CD4-positive, alpha-beta T cell treated with Interleukin-21 for 1 hour (primary cell): Measurements from ENCODE around the gene RXYLT1.
"Not testable (repeated sequence)": the region's sequence is repeated elsewhere in the genome, so short reads cannot be mapped to it uniquely, and the experiment has no call there.

Experiments used
- DNase-seq: peaks from one replicate; pipeline ENCODE4 v3.0.0-alpha.2; 2020

Gene RXYLT1

GRCh38 chr12:63805704-63806672, 26.3 kb downstream of the RXYLT1 start:
- DNase-seq, result no peak

DNA sequence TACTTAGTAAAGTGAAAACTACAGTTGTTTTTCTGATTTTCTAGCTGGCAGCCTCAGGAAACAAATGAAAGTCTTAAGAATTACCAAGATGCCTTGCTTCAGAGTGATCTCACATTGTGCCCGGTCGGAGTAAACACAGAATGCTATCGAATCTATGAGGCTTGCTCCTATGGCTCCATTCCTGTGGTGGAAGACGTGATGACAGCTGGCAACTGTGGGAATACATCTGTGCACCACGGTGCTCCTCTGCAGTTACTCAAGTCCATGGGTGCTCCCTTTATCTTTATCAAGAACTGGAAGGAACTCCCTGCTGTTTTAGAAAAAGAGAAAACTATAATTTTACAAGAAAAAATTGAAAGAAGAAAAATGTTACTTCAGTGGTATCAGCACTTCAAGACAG, 28.9 kb downstream of the RXYLT1 start:
- no peak for DNase-seq

DNA sequence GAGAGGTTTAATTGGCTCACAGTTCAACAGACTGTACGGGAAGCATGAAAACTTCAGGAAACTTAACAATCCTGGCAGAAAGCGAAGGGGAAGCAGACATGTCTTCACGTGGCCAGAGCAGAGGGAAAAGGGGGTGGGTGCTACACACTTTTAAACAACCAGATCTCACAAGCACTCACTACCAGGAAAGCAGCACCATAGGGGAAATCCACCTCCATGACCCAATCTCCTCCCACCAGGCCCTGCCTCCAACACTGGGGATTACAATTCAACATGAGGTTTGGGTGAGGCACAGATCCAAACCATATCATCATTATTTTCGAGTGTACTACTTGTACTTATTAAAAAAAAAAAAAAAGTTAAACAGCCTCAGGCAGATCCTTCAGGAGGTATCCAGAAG, 29.9 kb downstream of the RXYLT1 start:
- no peak for DNase-seq

GRCh38 chr12:63811334-63811733, 31.6 kb downstream of the RXYLT1 start:
- DNase-seq, result no peak

DNA sequence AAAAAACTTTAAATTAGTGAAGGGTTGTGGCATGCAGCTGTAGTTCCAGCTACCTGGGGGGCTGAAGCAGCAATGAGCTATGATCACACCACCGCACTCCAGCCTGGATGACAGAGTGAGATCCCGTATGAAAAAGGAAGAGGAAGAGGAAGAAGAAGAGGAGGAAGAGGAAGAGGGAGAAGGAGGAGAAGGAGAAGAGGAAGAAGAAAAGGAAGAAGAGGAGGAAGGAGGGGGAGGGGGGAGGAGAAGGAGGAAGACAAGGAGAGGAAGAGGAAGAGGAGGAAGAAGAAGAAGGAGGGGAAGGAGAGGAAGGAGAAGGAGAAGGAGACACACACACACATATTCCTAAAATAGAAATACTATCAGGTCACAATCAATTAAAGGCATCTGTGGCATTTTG, 32.0 kb downstream of the RXYLT1 start:
- no peak for DNase-seq

- DNase-seq, result no peak
Observed at GRCh38 chr12:63814146-63814772, 34.5 kb downstream of the RXYLT1 start.

DNA sequence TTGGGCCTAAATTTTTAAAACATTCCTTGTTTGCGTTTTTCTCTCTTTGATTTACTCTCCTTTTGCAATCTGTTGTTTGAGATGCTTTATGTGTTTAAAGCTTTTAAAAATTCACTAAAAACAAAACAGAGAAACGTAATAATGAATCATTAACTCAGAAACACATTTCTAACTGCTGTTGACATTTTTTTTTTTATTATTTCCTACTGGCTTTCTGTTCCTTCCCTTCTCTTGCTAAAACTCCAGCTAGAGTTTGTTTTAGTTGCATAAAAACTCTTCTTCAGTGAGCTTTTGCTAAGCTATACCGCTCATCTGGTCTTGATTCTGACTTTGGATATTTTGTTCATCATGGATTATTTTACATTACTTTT, 35.8 kb downstream of the RXYLT1 start:
- no peak for DNase-seq

DNA sequence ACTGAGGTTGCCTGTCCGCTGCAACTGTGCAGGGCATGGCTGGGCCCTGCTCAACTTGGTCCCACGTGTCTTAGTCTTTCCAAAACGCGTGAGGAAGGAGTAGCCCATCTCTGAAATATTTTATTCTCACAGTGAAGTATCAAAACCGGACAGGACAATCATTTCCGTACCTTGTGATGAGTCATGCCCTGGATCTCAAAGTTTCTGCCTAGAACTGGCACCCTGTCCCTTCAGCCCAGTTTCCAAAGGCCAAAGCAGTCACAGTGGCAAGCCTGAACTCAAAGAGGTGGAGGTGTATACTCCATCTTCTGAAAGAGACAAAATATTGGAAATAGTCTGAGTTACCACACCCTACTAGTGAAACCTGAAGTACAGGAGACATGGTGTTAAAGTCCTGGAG, 36.3 kb downstream of the RXYLT1 start:
- DNase-seq, result no peak

GRCh38 chr12:63820427-63820826, 40.7 kb downstream of the RXYLT1 start:
- DNase-seq, result no peak

GRCh38 chr12:63821781-63822251, 42.1 kb downstream of the RXYLT1 start:
- DNase-seq, result no peak

DNA sequence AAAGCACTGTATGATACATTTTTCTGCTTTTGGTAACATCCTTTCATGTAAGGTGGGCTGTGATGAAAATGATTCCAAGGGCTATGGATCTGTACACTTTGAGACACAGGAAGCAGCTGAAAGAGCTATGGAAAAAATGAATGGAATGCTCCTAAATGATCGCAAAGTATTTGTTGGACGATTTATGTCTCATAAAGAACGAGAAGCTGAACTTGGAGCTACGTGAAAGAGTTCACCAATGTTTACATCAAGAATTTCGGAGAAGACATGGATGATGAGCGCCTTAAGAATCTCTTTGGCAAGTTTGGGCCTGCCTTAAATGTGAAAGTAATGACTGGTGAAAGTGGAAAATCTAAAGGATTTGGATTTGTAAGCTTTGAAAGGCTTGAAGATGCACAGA, 42.6 kb downstream of the RXYLT1 start:
- no peak for DNase-seq

GRCh38 chr12:63823040-63823439, 43.3 kb downstream of the RXYLT1 start:
- DNase-seq, result no peak

DNA sequence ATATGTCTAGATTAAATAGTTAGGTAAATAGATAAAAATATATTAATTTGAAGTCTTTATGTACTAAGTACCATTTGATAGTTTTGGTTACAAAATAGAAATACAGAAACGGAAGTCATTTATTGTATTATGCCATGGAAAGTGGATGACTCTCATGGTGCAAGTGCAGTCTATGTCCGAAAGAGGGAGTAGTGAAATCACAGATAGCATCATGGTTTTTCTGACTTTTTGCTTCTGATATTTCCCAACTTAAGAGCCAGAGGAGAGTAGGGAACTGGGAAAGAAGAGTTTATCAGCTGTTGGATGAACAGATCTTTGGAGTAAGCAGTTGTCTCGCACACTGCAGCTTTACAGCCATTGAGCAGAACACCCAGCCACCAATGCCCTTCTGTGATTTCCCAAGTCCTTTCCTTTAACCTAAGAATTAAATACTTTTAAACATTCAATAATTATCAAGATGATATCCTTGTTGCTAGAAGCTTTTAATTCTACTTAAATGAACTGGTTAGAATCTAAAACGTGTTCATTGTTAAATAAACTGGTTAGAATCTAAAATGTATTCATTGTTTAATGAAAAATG, 46.4 kb downstream of the RXYLT1 start:
- DNase-seq, result peak; percentile 22

DNA sequence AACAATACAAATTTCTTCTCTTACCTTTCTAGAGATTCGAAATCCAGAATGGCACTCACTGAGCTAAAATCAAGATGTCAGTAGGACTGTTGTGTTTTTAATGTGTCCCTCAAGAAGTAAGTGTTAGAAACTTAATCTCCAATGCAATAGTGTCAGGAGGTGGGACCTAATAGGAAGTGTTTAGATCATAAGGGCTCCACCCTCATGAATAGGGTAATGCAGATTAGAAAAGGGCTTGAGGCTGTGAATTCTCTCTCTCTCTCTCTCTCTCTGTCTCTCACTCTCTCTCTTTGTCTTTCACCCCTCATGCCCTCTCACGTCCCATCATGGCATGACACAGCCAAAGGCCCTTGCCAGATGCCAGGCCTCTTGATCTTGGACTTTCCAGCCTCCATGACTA, 49.2 kb downstream of the RXYLT1 start:
- DNase-seq, result no peak

GRCh38 chr12:63836046-63836445, 56.3 kb downstream of the RXYLT1 start:
- DNase-seq, result no peak

DNA sequence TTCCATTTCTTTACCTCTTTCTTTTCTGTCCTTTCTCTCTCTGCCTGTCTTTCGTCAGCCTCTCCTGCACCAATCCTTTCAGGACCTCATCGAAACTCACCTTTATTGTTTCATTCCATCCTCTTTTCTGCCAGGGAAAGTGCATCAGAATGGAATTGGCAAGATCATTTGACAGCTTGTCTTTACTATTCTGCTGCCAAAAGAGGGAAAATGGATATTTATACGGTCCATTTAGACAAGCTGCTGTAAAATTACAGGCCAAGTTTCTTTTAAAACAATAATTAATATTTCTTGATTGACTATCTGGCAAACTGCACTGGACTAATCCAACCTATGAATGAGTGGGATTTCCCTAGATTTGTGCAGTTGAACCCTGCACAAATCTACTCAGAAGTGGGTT, 57.2 kb downstream of the RXYLT1 start:
- DNase-seq, result no peak

- DNase-seq, result no peak
Observed at GRCh38 chr12:63838411-63838810, 58.7 kb downstream of the RXYLT1 start.

- no peak for DNase-seq
Observed at GRCh38 chr12:63841011-63841410, 61.3 kb downstream of the RXYLT1 start.

DNA sequence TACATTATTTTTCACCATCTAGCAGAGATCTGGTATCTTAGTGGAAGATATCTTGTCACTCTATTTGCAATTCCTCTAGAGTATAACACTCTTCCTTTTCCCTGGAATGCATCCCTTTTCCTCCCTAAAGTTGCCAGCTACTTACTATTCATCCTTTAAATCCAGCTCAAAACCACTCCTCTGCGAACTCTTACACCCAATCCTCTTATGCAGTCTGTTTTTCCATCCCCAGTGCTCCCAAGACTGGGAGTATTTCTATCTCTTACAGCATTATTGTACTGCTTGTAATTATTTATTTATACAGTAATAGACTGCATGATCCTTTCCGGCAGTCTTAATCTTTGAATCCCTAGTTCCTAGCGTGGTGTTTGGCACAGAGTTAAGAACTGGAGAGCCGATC, 61.9 kb downstream of the RXYLT1 start:
- no peak for DNase-seq

DNA sequence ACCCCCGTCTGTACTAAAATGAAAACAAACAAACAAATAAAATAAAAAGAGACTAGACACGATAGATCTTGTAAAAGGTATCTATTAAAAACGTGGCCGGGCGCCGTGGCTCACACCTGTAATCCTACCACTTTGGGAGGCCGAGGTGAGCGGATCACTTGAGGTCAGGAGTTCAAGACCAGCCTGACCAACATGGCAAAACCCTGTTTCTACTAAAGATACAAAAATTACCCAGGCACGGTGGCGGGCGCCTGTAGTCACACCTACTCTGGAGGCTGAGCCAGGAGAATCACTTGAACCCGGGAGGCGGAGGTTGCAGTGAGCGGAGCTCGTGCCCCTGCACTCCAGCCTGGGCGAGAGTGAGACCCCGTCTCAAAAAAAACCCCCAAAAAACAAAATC, 63.0 kb downstream of the RXYLT1 start:
- not testable (repeated sequence) for DNase-seq

DNA sequence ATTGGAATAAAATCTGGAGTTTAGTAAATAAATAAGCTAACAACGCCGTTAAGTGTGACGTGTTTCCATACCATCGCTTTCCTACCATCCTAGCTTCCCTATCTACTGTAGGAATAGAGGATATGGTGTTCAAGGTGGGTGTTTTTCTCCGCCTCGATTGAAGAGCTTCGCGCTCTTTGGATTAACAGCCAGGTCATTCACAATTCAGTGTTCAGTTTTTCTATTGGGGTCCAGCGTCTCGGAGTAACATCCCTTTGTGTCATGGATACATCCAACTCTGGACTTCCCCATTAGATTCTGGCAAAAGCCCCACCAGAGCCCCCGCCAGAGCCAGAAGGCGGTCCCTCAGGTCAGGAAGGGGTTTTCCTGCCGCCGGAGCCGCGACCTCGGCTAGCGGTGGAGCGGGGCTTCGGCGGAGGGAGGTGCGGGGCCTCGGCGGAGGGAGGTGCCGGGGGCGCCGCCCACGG, 63.6 kb downstream of the RXYLT1 start:
- no peak for DNase-seq

- peak; percentile 79 for DNase-seq
Observed at GRCh38 chr12:63843721-63844390, 64.1 kb downstream of the RXYLT1 start.
